ENCODE results near the gene ERCC6.

ERCC6 gene

DNA sequence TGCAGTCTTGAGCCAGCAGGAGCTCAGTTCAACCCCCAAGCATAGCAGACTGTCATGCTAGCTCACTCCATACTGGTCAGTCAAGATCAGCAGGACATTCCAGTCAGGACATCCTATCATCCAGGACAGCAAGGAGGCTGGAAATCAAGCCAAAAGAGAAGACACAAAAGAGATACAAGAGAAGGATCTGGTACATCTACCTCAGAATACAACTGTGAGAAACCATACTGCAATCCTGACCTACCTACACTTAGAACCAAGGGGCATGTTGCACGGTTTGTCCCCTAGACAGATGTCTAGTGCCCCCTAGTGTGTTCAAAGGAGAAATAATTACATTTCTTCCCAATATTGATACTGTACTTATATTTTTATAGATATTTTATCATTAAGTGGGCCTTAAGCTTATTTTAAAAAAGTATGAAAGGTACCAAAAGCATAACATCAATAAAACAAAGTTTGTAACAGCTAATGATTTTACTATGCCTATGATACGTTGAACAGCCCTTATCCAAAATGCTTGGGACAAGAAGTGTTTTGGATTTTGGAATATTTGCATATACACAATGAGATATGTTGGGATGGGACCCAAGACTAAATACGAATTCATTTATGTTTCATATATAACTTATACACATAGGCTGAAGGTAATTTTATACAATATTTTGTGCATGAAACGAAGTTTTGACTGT is 26.7 kb downstream of the ERCC6 start:
- H3K27me3 Mint-ChIP-seq: no peaks in the 10 kb centered on the region
- DNase-seq (ENCODE audit: low spot score in 2 of 2) (peak in 1 of 2 donors; percentile 15), ATAC-seq (ENCODE audit: low read depth) (peak; percentile 53)
- peaks cover 8% of the 10 kb centered on the region for H3K4me1 Mint-ChIP-seq
- no peaks in the 10 kb centered on the region for H3K9me3 Mint-ChIP-seq
- no peak overlapping the region for H3K27ac Mint-ChIP-seq
- peaks cover 12% of the 10 kb centered on the region for H3K36me3 Mint-ChIP-seq
- no peak overlapping the region for H3K4me3 Mint-ChIP-seq

DNA sequence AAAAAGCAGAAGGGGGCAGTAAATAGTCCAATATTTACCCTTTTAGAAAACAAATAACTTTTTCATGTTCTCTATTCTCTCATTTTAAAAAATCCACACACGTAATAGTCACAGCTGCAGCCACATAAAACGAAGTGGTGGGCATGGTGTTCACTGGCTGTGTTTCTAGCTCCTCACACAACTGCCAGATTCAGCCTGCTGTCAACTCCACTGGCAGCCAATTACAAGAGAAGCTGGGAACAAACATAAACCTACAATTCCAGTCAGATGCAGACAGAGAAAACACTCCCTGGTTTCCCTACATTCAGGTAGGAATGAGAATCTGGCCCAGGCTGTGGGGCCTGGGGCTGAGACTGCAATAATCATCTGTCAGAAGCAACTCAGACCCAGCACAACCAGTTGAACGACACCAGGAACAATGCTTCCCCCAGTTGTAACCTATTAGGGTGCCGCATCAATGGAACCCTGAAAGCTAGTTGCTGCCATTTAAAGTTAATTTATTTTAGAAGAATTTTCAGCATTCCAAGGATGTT is 29.1 kb downstream of the ERCC6 start:
- DNase-seq (ENCODE audit: low spot score in 2 of 2) (no peak), ATAC-seq (ENCODE audit: low read depth) (no peak)
- Mint-ChIP-seq H3K27me3 (no peaks in the 10 kb centered on the region), H3K4me3 (no peak overlapping the region), H3K4me1 (peaks cover 8% of the 10 kb centered on the region), H3K36me3 (peaks cover 13% of the 10 kb centered on the region), H3K27ac (no peak overlapping the region), H3K9me3 (no peaks in the 10 kb centered on the region)

DNA sequence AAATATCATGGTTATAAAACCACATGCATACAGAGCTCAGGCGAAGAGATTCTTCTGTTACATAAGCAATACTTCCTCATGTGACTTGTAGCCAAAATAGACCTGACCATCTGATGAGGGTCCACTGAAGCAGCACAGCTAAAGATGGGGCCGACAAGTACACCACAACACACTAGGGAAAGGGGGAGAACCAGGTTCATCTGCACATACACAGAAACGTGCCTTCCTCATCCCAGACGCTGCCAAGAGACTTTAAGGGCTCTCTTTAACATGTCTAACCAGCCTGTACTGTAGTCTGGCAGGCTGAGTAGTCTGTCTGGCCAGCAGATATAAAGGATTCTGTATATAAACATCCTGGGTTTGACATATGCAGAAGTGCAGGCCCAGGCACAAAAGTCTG is 30.3 kb downstream of the ERCC6 start:
- peaks cover 6% of the 10 kb centered on the region for H3K4me1 Mint-ChIP-seq
- peak overlapping the region; percentile 38 for H3K27ac Mint-ChIP-seq
- H3K36me3 Mint-ChIP-seq: peaks cover 10% of the 10 kb centered on the region
- H3K4me3 Mint-ChIP-seq: no peak overlapping the region
- no peaks in the 10 kb centered on the region for H3K9me3 Mint-ChIP-seq
- ATAC-seq (ENCODE audit: low read depth): peak; percentile 43
- H3K27me3 Mint-ChIP-seq: no peaks in the 10 kb centered on the region
- no peak for DNase-seq (ENCODE audit: low spot score in 2 of 2)

DNA sequence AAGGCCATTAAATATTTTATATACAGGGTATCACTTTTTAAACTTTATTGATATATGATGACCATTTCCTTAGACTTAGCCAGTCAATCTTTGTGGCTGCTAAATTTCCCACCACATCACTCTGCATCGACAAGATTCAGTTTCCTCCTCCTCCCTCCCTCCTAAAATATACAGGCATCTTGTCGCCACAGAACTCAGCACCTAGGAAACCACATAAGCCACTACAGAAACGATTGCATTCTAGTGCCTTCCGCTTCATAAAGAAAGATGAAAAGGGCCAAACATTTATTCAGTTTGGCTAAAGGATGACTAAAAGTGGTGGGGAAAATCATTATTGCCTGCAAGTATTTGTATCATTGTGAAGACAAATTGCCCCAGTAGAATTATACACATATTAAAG is 30.7 kb downstream of the ERCC6 start:
- peaks cover 6% of the 10 kb centered on the region for H3K4me1 Mint-ChIP-seq
- ATAC-seq (ENCODE audit: low read depth) (peak; percentile 24), DNase-seq (ENCODE audit: low spot score in 2 of 2) (no peak)
- no peaks in the 10 kb centered on the region for H3K9me3 Mint-ChIP-seq
- no peaks in the 10 kb centered on the region for H3K27me3 Mint-ChIP-seq
- no peak overlapping the region for H3K4me3 Mint-ChIP-seq
- H3K36me3 Mint-ChIP-seq: peaks cover 10% of the 10 kb centered on the region
- H3K27ac Mint-ChIP-seq: peak overlapping the region; percentile 38

DNA sequence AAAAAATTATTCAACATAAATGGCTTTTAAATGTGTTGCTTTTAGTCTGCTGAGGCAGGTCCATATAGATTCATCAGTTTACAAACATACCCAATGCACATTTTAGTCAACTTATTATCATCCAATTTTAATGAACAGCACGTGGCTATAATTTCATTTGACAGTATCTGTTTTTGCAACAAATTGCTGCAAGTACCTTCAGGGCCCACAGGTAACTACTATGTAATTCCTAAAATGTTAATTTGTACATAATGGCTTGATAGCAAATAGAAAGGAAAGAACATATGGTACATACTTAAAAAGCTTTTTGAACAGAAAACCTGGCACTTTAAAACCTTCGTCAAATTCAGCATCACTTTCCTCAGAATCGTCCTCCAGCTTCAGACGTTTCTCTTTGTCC is 33.3 kb downstream of the ERCC6 start:
- DNase-seq (ENCODE audit: low spot score in 2 of 2) (no peak), ATAC-seq (ENCODE audit: low read depth) (no peak)
- no peak overlapping the region for H3K27ac Mint-ChIP-seq
- peaks cover 15% of the 10 kb centered on the region for H3K36me3 Mint-ChIP-seq
- H3K4me1 Mint-ChIP-seq: peaks cover 6% of the 10 kb centered on the region
- H3K27me3 Mint-ChIP-seq: no peaks in the 10 kb centered on the region
- H3K4me3 Mint-ChIP-seq: no peak overlapping the region
- H3K9me3 Mint-ChIP-seq: no peaks in the 10 kb centered on the region

DNA sequence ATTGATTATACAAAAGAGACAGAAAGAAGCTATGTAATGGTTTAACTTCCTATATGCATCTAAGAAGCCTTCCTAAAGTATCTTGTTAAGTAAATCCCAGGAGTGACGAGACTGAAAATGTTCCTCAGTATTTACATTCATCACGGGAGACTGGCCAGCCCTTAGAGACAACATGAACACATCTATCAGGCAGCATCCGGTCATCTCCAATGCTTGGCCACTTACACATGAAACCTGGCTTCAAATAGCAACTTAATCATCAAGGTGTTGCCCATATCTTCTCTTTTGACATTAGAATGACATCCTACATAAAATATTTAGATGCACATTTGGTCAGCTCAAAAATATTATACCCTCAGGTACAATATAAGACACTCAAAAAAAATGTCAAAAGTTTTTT is 33.8 kb downstream of the ERCC6 start:
- no peak for ATAC-seq (ENCODE audit: low read depth)
- no peaks in the 10 kb centered on the region for H3K27me3 Mint-ChIP-seq
- H3K4me3 Mint-ChIP-seq: no peak overlapping the region
- no peak overlapping the region for H3K27ac Mint-ChIP-seq
- no peak for DNase-seq (ENCODE audit: low spot score in 2 of 2)
- peaks cover 18% of the 10 kb centered on the region for H3K36me3 Mint-ChIP-seq
- peaks cover 6% of the 10 kb centered on the region for H3K4me1 Mint-ChIP-seq
- no peaks in the 10 kb centered on the region for H3K9me3 Mint-ChIP-seq

DNA sequence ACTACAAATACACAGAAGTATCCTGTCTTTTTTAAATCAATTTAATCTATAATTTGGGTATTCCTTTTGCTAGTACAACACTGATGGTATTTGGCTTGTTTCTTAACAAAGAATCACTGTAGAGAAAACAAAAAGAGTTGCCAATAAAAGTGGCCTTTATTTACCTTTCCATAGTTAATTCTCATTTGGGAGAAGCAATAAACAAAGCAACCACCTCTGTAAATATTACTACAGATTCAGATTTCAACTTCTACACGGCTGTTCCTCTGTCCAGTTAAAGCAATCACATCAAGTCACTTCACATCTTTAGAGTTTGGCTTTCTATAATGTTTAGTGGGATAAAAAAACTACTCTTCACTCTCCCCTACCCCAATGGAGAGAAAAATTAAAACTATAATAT is 34.4 kb downstream of the ERCC6 start:
- Mint-ChIP-seq H3K4me1 (peaks cover 6% of the 10 kb centered on the region), H3K9me3 (no peaks in the 10 kb centered on the region), H3K27me3 (no peaks in the 10 kb centered on the region), H3K4me3 (no peak overlapping the region), H3K36me3 (peaks cover 20% of the 10 kb centered on the region), H3K27ac (no peak overlapping the region)
- ATAC-seq (ENCODE audit: low read depth) (no peak), DNase-seq (ENCODE audit: low spot score in 2 of 2) (no peak)

DNA sequence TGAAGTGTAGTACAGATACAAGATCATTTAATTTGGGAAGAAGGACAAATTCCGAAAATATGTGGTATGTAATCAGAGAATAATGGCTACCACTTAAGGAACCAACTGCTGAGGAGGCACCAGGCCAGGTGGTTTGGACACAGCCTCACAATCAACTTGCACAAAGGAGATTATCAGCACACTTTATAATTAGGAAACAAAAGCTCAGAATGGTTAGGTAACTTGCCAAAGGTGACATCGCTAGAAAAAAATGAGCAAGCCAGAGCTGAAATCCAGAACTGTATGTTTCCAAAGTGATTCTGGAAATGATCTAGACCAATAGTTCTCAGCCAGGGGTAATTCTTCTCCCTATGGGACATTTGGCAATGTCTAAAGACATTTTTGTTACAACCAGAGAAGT is 36.6 kb downstream of the ERCC6 start:
- H3K4me1 Mint-ChIP-seq: no peaks in the 10 kb centered on the region
- no peak overlapping the region for H3K4me3 Mint-ChIP-seq
- H3K27ac Mint-ChIP-seq: no peak overlapping the region
- no peaks in the 10 kb centered on the region for H3K9me3 Mint-ChIP-seq
- ATAC-seq (ENCODE audit: low read depth) (no peak), DNase-seq (ENCODE audit: low spot score in 2 of 2) (no peak)
- peaks cover 34% of the 10 kb centered on the region for H3K36me3 Mint-ChIP-seq
- H3K27me3 Mint-ChIP-seq: no peaks in the 10 kb centered on the region

DNA sequence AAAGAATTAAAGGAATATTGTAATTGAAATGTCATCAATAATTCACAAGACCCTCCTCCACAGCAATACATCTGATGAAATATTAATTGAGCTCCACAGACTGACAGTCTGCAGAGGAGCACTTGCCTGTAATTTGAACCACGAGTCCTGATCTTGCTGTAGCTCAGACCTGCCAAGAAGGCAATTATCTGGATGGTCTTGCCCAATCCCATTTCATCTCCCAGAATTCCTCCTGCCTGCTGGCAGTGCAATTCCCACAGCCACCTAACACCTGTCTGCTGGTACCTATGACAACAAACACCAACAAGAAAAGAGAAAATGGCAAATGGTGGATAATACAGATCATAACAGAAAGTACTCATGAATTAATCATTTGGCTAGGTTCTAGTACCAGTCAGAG is 38.5 kb downstream of the ERCC6 start:
- Mint-ChIP-seq H3K4me1 (no peaks in the 10 kb centered on the region), H3K27me3 (no peaks in the 10 kb centered on the region), H3K9me3 (no peaks in the 10 kb centered on the region), H3K36me3 (peaks cover 38% of the 10 kb centered on the region), H3K27ac (peak overlapping the region; percentile 53), H3K4me3 (no peak overlapping the region)
- ATAC-seq (ENCODE audit: low read depth) (no peak), DNase-seq (ENCODE audit: low spot score in 2 of 2) (no peak)

DNA sequence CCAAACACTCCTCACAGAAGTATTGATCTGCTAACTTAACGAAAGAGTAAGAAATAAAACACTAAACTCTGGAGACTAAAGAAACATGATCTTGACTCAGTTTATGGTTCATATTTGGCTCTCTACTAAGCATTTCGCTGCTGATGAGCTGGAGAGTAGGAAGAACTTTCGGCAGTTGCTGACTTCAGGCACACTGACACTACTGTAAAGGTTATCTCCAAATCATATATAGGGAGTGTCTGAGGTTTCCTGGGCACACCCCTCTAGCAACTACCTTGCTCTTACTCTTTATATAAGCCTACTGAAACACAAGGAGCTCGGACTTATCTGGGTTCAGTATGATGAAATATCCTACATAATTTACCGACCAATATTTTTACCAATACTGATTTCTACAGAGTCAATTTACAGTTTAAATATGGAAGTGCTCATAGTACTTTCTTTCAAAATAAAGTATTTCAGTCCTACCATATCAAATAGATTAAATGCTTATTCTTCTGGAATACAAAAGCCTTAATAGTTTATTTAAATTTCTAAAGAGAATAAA is 39.5 kb downstream of the ERCC6 start:
- ATAC-seq (ENCODE audit: low read depth): no peak
- Mint-ChIP-seq H3K36me3 (peaks cover 36% of the 10 kb centered on the region), H3K4me1 (no peaks in the 10 kb centered on the region)

DNA sequence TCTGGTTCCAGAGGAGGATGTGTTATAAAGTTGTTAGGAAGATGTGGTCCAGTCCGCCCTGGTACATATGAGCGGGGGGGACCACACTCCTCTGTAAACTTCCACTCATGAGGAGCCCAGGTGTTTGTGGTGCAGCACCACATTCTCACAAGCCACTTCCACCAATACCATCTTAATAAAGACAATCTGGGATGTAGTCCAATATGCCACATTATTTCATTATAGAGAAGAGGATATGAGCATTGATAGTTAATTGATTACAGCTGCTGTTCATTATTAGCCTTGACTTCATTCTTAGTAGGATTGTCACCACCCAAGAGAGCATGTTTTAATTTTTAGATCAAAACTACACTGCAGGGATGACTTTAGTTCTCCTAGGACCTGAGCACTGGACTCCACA is 40.5 kb downstream of the ERCC6 start:
- Mint-ChIP-seq H3K36me3 (peaks cover 36% of the 10 kb centered on the region), H3K27me3 (no peaks in the 10 kb centered on the region), H3K4me1 (no peaks in the 10 kb centered on the region), H3K9me3 (no peaks in the 10 kb centered on the region), H3K4me3 (no peak overlapping the region), H3K27ac (peak overlapping the region; percentile 5)
- DNase-seq (ENCODE audit: low spot score in 2 of 2) (no peak), ATAC-seq (ENCODE audit: low read depth) (no peak)

More for the DNA sequence above, 39.5 kb downstream of the ERCC6 start:
- no peak for DNase-seq (ENCODE audit: low spot score in 2 of 2)
- Mint-ChIP-seq H3K27ac (no peak overlapping the region), H3K9me3 (no peaks in the 10 kb centered on the region), H3K27me3 (no peaks in the 10 kb centered on the region), H3K4me3 (no peak overlapping the region)

DNA sequence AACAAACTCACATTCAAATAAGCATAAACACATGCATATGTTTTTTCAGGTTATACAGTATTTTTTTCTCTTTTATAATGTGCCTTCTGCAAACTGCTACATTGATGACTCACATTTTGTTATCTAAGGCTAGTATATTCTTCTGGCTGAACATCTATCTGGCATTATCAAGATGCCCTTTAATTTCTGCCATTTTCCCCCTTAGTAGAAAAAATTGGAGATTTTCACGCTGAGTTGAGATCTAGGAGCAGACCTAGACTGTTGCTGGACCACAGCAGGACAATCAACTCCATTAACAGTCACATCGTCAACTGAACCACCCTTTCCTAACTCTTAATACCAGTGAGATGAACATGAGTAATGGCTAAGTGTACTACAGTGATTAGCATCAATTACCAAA is 41.6 kb downstream of the ERCC6 start:
- Mint-ChIP-seq H3K4me3 (no peak overlapping the region), H3K4me1 (no peaks in the 10 kb centered on the region), H3K27ac (no peak overlapping the region), H3K9me3 (no peaks in the 10 kb centered on the region), H3K36me3 (peaks cover 37% of the 10 kb centered on the region), H3K27me3 (no peaks in the 10 kb centered on the region)
- no peak for ATAC-seq (ENCODE audit: low read depth)
- no peak for DNase-seq (ENCODE audit: low spot score in 2 of 2)

DNA sequence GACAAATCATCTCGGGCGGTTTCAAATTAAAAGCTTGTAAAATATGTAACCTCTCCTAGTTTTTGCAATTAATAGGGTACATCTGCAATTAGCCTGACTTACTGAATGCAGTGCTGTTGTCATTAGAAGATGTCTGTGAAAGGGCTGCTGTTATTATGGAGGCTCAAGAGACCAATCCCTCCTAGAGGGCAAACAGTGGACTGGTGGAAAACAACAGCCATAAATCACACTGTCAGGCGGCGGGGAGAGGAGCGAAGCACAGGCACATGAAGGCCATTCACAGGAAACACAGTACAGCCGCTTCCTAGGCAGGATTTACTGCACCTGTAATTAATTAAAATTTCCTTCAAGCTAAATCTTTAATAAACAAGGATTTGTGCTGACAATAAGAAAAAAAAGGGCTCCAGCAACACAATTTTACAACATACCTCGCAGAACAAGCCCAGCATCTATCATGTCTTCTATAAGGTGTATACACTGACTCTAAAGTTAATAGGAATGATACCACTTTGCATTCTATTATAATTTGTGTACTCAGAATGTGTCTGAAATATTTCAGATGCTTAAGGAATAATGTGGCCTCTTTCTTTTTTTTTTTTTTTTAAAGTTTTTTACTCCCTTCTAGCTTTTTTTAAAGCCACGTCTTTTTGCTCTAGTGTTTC is 50.7 kb downstream of the ERCC6 start:
- peaks cover 3% of the 10 kb centered on the region for H3K4me1 Mint-ChIP-seq
- DNase-seq (ENCODE audit: low spot score in 2 of 2) (no peak), ATAC-seq (ENCODE audit: low read depth) (no peak)
- H3K27me3 Mint-ChIP-seq: no peaks in the 10 kb centered on the region
- H3K27ac Mint-ChIP-seq: no peak overlapping the region
- no peaks in the 10 kb centered on the region for H3K9me3 Mint-ChIP-seq
- no peak overlapping the region for H3K4me3 Mint-ChIP-seq
- peaks cover 18% of the 10 kb centered on the region for H3K36me3 Mint-ChIP-seq

DNA sequence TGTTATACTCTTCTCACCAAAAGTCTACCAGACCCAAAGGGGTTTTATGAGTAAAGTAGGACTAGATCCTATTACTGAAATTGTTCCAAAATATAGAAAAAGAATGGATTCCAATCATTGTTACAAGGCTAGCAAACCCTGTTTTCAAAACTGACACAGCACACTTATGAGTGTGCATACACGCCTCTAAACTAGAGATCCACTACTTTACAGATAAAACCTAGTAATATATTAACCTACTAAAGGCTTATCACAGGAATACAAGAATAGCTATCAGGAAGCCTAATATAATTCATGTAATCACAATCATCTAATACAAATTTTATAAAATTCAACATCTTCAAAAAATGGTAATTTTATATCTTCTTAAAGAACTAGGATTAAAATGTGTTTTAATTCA is 52.2 kb downstream of the ERCC6 start:
- no peak overlapping the region for H3K4me3 Mint-ChIP-seq
- DNase-seq (ENCODE audit: low spot score in 2 of 2): no peak
- no peak for ATAC-seq (ENCODE audit: low read depth)
- peaks cover 21% of the 10 kb centered on the region for H3K36me3 Mint-ChIP-seq
- H3K27me3 Mint-ChIP-seq: no peaks in the 10 kb centered on the region
- no peak overlapping the region for H3K27ac Mint-ChIP-seq
- no peaks in the 10 kb centered on the region for H3K9me3 Mint-ChIP-seq
- H3K4me1 Mint-ChIP-seq: peaks cover 3% of the 10 kb centered on the region
